SK-N-SH (cell line): ENCODE data around the gene CTCF.

ENCODE experiments used
- RAD21 ChIP-seq: IDR thresholded peaks from 2 replicates; pipeline ENCODE4 v1.6.1; 2012; ENCODE audit warnings: mild to moderate bottlenecking, low read length
- SMC3 ChIP-seq: IDR thresholded peaks from 2 replicates; pipeline ENCODE4 v1.6.1; 2012; ENCODE audit warnings: low read depth, low read length, improper control_type of control experiment
- TF ChIP-seq, protein P1 (sequence below): fragments of 200-600 bp; sonication (generic); IDR thresholded peaks from 2 replicates; pipeline ENCODE4 v1.6.1; 2017; ENCODE audit warnings: antibody characterized with exemption, mild to moderate bottlenecking, moderate library complexity

DNA sequence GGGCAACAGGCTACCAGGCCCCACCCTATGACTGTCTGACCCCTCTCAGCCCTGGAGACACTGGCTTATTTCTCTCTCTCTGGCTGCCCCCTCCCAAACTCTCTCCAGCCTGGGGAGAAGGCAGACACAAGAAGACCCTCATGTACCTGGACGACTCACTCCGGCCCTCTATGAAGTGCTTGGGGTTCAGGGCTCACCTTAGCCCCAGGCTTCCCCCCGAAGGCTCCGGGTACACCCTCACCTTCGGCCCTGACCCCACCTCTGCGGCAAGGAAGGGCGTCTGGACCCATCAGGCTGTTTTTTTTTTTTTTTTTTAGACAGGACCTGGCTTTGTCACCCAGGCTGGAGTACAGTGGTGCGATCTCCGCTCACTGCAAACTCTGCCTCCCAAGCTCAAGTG lies 81.7 kb downstream of the CTCF start:
- TF ChIP-seq, protein P1, sequence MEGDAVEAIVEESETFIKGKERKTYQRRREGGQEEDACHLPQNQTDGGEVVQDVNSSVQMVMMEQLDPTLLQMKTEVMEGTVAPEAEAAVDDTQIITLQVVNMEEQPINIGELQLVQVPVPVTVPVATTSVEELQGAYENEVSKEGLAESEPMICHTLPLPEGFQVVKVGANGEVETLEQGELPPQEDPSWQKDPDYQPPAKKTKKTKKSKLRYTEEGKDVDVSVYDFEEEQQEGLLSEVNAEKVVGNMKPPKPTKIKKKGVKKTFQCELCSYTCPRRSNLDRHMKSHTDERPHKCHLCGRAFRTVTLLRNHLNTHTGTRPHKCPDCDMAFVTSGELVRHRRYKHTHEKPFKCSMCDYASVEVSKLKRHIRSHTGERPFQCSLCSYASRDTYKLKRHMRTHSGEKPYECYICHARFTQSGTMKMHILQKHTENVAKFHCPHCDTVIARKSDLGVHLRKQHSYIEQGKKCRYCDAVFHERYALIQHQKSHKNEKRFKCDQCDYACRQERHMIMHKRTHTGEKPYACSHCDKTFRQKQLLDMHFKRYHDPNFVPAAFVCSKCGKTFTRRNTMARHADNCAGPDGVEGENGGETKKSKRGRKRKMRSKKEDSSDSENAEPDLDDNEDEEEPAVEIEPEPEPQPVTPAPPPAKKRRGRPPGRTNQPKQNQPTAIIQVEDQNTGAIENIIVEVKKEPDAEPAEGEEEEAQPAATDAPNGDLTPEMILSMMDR, result no peak
- TF ChIP-seq SMC3 (no peak), RAD21 (no peak)
